Hematopoietic multipotent progenitor cell treated with erythropoietin and hydrocortisone succinate and interleukin-3 and kit ligand, for 4 days (in vitro differentiated cells): ENCODE measurements around the gene LUC7L.
"Not testable (repeated sequence)": the region's sequence is repeated elsewhere in the genome, so short reads cannot be mapped to it uniquely, and the experiment has no call there.

ENCODE experiments used
- DNase-seq: peaks from one replicate; pipeline ENCODE4 v3.0.0-alpha.2; 2015

LUC7L gene

GRCh38 chr16:228151-228851, 948 bp downstream of the LUC7L start:
- DNase-seq, result peak; percentile 45

GRCh38 chr16:220021-220420, 9.2 kb downstream of the LUC7L start:
- DNase-seq, result no peak

GRCh38 chr16:212999-213398, 16.2 kb downstream of the LUC7L start:
- no peak for DNase-seq

GRCh38 chr16:211631-212180, 17.5 kb downstream of the LUC7L start:
- DNase-seq, result not testable (repeated sequence)

- not testable (repeated sequence) for DNase-seq
These were observed 19.9 kb downstream of the LUC7L start for GRCh38 chr16:209359-209758.

GRCh38 chr16:204046-204445, 25.2 kb downstream of the LUC7L start:
- not testable (repeated sequence) for DNase-seq

GRCh38 chr16:203246-203645, 26.0 kb downstream of the LUC7L start:
- DNase-seq, result no peak

- no peak for DNase-seq
These were observed 28.9 kb downstream of the LUC7L start for GRCh38 chr16:200388-200787.

- no peak for DNase-seq
These were observed 34.7 kb downstream of the LUC7L start for GRCh38 chr16:194516-194915.

GRCh38 chr16:193441-193840, 35.8 kb downstream of the LUC7L start:
- no peak for DNase-seq

- DNase-seq, result no peak
These were observed 36.6 kb downstream of the LUC7L start for GRCh38 chr16:192686-193085.

GRCh38 chr16:191831-192230, 37.4 kb downstream of the LUC7L start:
- DNase-seq, result no peak

GRCh38 chr16:189604-190186, 39.6 kb downstream of the LUC7L start:
- DNase-seq, result no peak

GRCh38 chr16:188674-189073, 40.6 kb downstream of the LUC7L start:
- DNase-seq, result peak; percentile 52

- no peak for DNase-seq
These were observed 41.9 kb downstream of the LUC7L start for GRCh38 chr16:187330-187729.

- DNase-seq, result no peak
These were observed 43.6 kb downstream of the LUC7L start for GRCh38 chr16:185691-186090.

GRCh38 chr16:185213-185612, 44.0 kb downstream of the LUC7L start:
- DNase-seq, result no peak

GRCh38 chr16:183005-183404, 46.2 kb downstream of the LUC7L start:
- DNase-seq, result no peak

GRCh38 chr16:181565-182021, 47.7 kb downstream of the LUC7L start:
- peak; percentile 43 for DNase-seq

- peak; percentile 94 for DNase-seq
These were observed 48.3 kb downstream of the LUC7L start for GRCh38 chr16:180681-181564.

GRCh38 chr16:180101-180675, 49.1 kb downstream of the LUC7L start, which contains the start of gene HBQ1:
Gene HBQ1 (plus strand): TSS chr16:180459. CDS start chr16:180487, 28 bp downstream.
- peak; percentile 83 for DNase-seq

- DNase-seq, result peak; percentile 47
These were observed 49.8 kb downstream of the LUC7L start for GRCh38 chr16:179211-180092.
